H1 (cell line): ENCODE results near the gene ELFN1. TPM values are rescaled to one million over a fixed set of nuclear protein-coding genes. Genes with fewer than 3 reads are reported as not detected.

Experiments
- HDAC6 ChIP-seq: IDR thresholded peaks from one replicate; pipeline ENCODE4 v1.7.1; 2012; ENCODE audit warnings: low read depth, mild to moderate bottlenecking, inconsistent platforms, low read length, moderate library complexity
- SP2 ChIP-seq: IDR thresholded peaks from 2 replicates; pipeline ENCODE4 v1.6.1; 2012; ENCODE audit warnings: mild to moderate bottlenecking, low read length, inconsistent platforms
- polyA plus RNA-seq, 7 experiments: library from polyadenylated mRNA; depleted of rRNA in 3 of 7; stranded (reverse) in 5 of 7; unstranded in 2 of 7; fragments of >200 nt in 5 of 7; fragments of 200-250 nt in 2 of 7; gene quantifications; 1 replicate in 5 of 7; 2 replicates in 1 of 7; 4 replicates in 1 of 7; pipeline versions ENCODE4 v1.2.1 to v1.2.3, GENCODE V29; 2011 to 2013; ENCODE audit warnings: missing spikeins in 2 of 7, mixed read lengths in 2 of 7
- total RNA-seq: library from RNA; stranded (reverse); fragmentation: NEBNext Ultra II Directional; extraction: Animal tissue kit (Norgen Biotek cat#: 25700); gene quantifications from 2 replicates; pipeline ENCODE4 v1.2.1, GENCODE V29; 2021
- TF ChIP-seq, protein P1 (sequence below): IDR thresholded peaks from 2 replicates; pipeline ENCODE4 v1.6.1; 2012; ENCODE audit warnings: inconsistent platforms

The ELFN1 gene
- total and polyA plus RNA-seq, 2 of the 8 experiments (the other 6 are each of a cell fraction or from before 2014, with no cell fraction given) = 2.0 to 4.5 TPM

DNA sequence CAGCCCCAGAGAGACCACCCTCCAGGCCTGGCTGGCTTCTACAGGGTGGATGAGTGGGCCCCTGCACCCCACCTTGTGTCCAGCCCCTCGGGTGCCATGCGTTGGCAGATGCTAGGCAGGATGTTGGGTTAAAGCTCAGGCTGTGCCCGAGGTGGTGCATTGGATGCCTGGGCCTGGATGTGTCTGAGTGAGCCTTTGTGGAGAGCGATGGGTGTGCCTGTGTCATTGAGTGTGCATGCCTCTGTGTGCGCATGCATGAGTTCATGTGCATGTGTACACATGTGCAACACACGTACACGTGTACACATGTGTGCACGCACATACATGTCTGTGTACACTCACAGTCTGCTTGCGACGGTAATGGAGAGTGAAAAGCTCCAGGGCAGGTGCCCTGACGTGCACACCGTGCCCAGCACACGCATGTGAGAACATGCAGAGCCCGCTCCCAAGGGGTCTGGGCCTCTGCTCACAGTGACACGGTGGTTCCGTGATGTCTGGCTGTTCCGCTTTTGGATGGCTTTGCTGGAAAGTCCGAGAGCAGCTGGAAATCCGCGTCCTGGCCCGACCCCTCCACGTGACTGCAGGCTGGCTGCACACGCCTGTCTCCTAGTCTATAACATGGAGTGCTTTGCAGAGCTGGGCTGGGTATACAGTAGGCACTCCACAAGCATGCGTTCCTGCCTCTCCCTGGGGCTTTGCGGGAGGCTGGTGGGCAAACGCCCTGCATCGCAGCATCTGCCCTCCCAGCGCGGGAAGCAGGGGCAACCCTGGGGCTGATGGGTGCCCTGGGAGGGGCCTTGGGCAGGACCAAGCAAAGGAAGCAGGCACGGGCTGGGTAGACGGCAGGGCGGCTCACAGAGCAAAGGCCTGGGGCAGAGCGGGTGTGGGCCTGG lies 36.9 kb downstream of the ELFN1 start (continued):
- TF ChIP-seq SP2 = no peak
- TF ChIP-seq HDAC6 = no peak
- TF ChIP-seq, protein P1, sequence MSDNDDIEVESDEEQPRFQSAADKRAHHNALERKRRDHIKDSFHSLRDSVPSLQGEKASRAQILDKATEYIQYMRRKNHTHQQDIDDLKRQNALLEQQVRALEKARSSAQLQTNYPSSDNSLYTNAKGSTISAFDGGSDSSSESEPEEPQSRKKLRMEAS = no peak
